SK-N-MC (cell line): ENCODE data around the gene TAS2R42.

ENCODE experiments used
- DNase-seq: peaks from one replicate; pipeline ENCODE4 v3.0.0-alpha.2; 2011; ENCODE audit warnings: low read depth, low spot score
- H3K27ac ChIP-seq: fragments of 200-600 bp; sonication (generic); 2 replicates; pipeline ENCODE4 v1.5.1; 2016; ENCODE audit warnings: mixed run types
- H3K36me3 ChIP-seq: fragments of 200-600 bp; sonication (generic); 2 replicates; pipeline ENCODE4 v1.6.1; 2017; ENCODE audit warnings: antibody characterized with exemption, low read length, mixed read lengths; ENCODE audit not compliant: insufficient read depth
- H3K4me3 ChIP-seq: fragments of 200-600 bp; sonication (generic); 2 replicates; pipeline ENCODE4 v1.5.1; 2016
- H3K9ac ChIP-seq: fragments of 200-600 bp; sonication (generic); 2 replicates; pipeline ENCODE4 v1.8.0; 2017; ENCODE audit warnings: mixed run types, mixed read lengths; ENCODE audit not compliant: insufficient read length
- H3K9me3 ChIP-seq: fragments of 200-600 bp; sonication (generic); 2 replicates; pipeline ENCODE4 v1.6.1; 2017; ENCODE audit warnings: low read depth, mild to moderate bottlenecking, antibody characterized with exemption, low read length, moderate library complexity, mixed read lengths
- EZH2 ChIP-seq: fragments of 200-600 bp; sonication (generic); IDR thresholded peaks from one replicate; pipeline ENCODE4 v1.6.1; 2017; ENCODE audit warnings: antibody characterized with exemption
- FOXP2 ChIP-seq: optimal IDR thresholded peaks from 2 replicates; pipeline ENCODE3; 2011; ENCODE audit warnings: mild to moderate bottlenecking, moderate library complexity; ENCODE audit not compliant: insufficient read depth; ENCODE audit errors: extremely low read length, control extremely low read depth
- POLR2AphosphoS5 ChIP-seq: IDR thresholded peaks from 2 replicates; pipeline ENCODE4 v1.6.1; 2012; ENCODE audit warnings: mild to moderate bottlenecking, low read depth, low read length, borderline replicate concordance

The TAS2R42 gene

DNA sequence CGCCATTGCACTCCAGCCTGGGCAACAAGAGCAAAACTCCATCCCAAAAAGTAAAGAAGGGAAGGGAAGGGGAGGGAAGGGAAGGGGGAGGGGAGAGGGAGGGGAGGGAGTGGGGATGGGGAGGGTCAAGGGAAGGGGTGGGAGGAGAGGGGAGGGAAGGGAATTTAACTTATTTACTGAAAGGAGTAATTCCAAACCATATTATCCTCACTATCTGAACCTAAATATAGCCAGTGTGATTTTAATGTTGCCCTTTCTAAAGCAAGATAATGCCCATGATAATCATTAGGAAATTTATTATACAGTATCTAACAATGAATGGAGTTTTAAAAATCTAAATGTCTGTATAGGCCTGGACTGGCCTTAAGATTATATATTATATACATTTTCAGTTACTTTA, 8.5 kb downstream of the TAS2R42 start:
- Histone ChIP-seq H3K36me3 (peaks cover 3% of the 10 kb centered on the region; the same call in 1 of the 2 replicates), H3K27ac (no peak overlapping the region), H3K9me3 (no peaks in the 10 kb centered on the region), H3K9ac (no peak overlapping the region), H3K4me3 (no peak overlapping the region)
- no peak for DNase-seq
- TF ChIP-seq FOXP2: no peak
- no peak for TF ChIP-seq POLR2AphosphoS5
- TF ChIP-seq EZH2: no peak

DNA sequence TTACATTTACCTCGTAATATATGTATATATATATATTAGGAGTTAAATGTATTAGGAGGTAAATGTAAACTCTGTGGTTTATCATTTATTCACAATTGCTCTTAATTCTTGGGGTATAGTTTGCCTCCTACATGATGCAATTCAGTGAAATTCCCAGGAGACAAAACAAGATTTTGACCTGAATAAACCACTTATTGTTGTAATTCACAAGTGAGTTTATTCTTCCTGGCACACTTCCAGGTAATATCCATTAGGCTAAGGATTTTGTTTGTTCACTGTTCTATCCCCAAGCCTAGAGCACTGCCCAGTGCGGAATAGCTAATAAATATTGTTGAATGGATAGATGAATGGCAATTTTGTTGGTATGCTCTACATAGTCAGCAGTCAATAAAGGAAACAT, 12.7 kb downstream of the TAS2R42 start:
- Histone ChIP-seq H3K36me3 (peaks cover 19% of the 10 kb centered on the region), H3K9ac (no peak overlapping the region), H3K27ac (no peak overlapping the region), H3K9me3 (no peaks in the 10 kb centered on the region), H3K4me3 (no peak overlapping the region)
- no peak for DNase-seq
- TF ChIP-seq EZH2: no peak

DNA sequence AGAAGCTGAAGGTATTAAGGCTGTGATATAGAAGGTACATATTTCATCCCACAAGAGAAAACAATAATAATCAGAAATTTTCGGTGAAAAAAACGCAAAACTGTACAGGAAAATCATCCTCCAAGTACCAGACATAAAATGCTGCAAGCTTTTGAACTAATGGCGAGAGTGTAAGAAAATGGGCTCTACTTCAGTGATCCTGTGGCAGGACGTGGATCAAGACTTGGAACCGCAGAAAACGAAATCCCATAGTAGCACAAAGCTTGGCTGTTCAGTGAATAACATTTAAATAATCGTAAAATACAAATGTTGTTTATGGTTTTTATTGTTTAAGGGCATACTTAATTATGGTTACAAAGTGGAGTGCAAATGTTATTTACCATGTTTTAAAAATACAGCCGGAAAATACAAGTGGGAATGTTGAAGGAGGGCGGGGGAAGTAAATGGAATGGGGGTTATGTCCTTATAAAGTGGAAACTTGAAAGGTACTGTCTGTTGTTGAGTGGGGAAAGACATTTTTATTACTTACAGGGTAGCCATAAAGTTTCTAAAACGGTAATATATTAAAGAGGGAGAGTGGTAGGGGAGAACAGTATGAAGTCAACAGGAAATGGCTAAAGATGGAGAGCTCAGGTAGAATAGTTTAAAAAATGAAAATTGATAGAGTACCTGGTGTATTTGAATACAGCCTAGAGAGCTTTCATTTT, 14.6 kb downstream of the TAS2R42 start:
- Histone ChIP-seq H3K36me3 (peaks cover 33% of the 10 kb centered on the region), H3K27ac (no peak overlapping the region), H3K4me3 (peak overlapping the region; percentile 84), H3K9ac (peak overlapping the region; percentile 87), H3K9me3 (no peaks in the 10 kb centered on the region)
- no peak for DNase-seq
- TF ChIP-seq EZH2 (no peak), POLR2AphosphoS5 (no peak), FOXP2 (no peak)

DNA sequence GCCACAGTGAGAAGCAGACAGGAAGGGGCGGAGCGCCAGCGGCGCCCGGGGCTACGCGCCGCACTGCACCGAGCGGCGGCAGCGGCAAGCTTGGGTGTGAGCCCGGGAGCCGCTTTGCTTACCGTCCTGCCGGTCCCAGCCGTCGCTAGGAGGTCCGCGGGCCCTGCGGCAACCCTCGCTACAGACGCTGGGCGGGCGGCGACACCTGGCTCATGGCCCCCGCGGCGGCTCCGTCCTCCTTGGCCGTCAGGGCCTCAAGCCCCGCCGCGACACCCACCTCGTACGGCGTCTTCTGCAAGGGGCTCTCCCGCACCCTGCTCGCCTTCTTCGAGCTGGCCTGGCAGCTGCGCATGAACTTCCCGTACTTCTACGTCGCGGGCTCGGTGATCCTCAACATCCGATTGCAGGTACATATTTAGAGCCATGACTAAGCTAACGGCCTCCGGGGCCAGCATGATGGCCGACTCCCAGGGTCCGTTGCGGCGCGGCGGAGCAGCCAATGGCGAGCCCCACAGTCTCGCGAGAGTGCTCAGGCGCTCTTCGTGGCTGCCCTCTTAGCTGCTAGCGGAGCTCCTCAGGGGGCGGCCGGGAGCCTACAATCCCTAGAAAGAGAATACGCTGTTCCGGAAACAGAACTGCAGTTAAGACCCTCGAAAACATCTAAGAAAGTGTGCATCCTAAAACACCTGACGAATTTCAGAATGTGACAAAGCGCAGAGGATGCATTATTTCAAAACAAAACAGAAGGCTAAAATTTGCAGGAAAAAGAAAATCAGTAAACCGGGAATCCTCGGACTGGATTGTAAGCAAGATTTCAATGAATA, 15.4 kb downstream of the TAS2R42 start, which contains the start of gene SMIM10L1:
Gene SMIM10L1, plus strand, starts transcription at position 50 of the 824 bp plus-strand sequence. Its CDS starts 163 bp downstream, at position 213.
- Histone ChIP-seq H3K9ac (peak within 1 kb of the TSS; percentile 87), H3K36me3 (peaks cover 40% of the 10 kb centered on the region), H3K27ac (peak within 1 kb of the TSS; percentile 65), H3K4me3 (peak within 1 kb of the TSS; percentile 84), H3K9me3 (no peaks in the 10 kb centered on the region)
- TF ChIP-seq POLR2AphosphoS5 (peak; percentile 94), FOXP2 (no peak), EZH2 (no peak)
- peak; percentile 52 for DNase-seq

DNA sequence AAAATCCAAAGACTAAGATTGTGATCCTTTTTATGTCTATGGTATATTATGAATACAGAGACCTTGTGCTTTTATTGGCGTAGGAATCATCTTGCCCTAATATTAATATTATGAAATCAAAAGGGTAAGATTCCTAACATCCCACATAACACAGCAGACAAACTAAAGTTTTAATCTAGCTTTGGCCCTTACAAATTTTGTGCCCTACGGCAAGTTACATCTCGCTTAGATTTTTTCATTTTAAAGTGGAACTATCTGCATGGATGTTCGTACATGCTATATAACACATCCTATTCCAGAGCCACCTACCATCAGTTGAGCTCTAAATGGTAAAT, 16.0 kb downstream of the TAS2R42 start:
- TF ChIP-seq FOXP2 (no peak), POLR2AphosphoS5 (no peak), EZH2 (no peak)
- H3K27ac ChIP-seq: no peak overlapping the region
- H3K4me3 ChIP-seq: peak overlapping the region; percentile 84
- peak; percentile 71 for DNase-seq
- peaks cover 46% of the 10 kb centered on the region for H3K36me3 ChIP-seq
- no peaks in the 10 kb centered on the region for H3K9me3 ChIP-seq
- peak overlapping the region; percentile 87 for H3K9ac ChIP-seq

DNA sequence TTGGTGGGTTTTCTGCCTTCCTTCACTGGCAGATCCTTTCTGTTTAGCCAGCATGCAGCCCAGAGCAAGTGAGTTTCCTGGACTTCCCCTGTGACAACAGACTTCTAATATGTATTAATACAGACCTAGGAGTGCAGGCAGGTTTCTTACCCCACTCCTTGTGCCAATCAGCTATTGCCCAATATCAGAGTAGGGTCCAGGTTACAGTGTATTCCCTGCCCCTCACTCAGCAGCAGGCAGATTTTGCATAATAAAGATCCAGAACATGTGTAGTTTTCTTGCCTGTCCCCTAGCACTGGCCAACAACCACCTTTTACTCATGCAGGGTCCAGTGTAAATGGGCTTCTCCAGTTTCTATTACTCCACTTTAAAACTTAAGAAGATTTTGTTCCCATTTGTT, 20.4 kb downstream of the TAS2R42 start:
- Histone ChIP-seq H3K27ac (no peak overlapping the region), H3K4me3 (no peak overlapping the region), H3K9me3 (no peaks in the 10 kb centered on the region), H3K36me3 (peaks cover 77% of the 10 kb centered on the region), H3K9ac (no peak overlapping the region)
- no peak for TF ChIP-seq EZH2
- TF ChIP-seq POLR2AphosphoS5: no peak
- no peak for TF ChIP-seq FOXP2
- no peak for DNase-seq

DNA sequence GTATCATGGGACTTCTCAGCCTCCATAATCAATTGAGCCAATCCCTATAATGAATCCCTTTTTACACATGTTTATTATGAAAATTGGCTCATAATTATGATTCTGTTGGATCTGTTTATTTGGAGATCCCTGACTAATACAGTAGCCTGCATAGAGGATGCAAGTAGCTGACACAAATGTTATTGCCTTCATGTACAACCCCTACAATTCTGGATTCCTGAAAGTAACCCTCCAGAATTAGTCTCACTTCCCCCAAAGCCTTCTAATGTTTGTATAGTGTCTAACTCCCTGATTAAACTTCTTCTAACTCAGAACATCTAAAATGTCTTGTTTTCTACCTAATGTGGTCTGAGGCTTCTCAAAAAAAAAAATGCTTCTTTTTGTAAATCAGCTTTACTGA, 22.4 kb downstream of the TAS2R42 start:
- Histone ChIP-seq H3K9me3 (no peaks in the 10 kb centered on the region), H3K4me3 (no peak overlapping the region), H3K36me3 (peaks cover 88% of the 10 kb centered on the region), H3K9ac (no peak overlapping the region), H3K27ac (no peak overlapping the region)
- DNase-seq: no peak
- TF ChIP-seq EZH2: no peak
- no peak for TF ChIP-seq FOXP2
- no peak for TF ChIP-seq POLR2AphosphoS5

DNA sequence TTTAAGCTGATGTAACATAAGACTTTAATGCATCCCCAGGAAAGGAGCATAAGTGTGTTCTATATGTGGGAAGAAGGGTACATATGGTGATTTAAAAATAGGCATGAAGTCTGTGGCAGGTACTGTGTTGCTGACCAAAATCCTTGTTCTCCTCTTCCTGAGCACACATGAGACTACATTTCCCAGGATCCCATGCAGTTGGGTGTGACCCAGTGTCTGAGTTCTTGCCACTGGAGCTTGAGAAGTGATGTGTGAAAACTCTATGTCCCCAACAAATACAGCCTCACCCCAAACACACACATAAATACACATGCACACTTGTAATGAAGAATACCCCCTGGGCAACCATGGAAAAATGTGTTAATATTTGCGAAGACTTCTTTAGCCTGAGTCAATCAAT, 24.2 kb downstream of the TAS2R42 start:
- no peak for TF ChIP-seq EZH2
- TF ChIP-seq FOXP2: no peak
- no peak for TF ChIP-seq POLR2AphosphoS5
- H3K9me3 ChIP-seq: no peaks in the 10 kb centered on the region
- H3K4me3 ChIP-seq: no peak overlapping the region
- DNase-seq: no peak
- H3K27ac ChIP-seq: no peak overlapping the region
- peaks cover 78% of the 10 kb centered on the region for H3K36me3 ChIP-seq
- no peak overlapping the region for H3K9ac ChIP-seq
